CD4-positive, alpha-beta T cell treated with Interleukin-15 for 1 hour (primary cell): Measurements from ENCODE around the gene GALR2.
"Not testable (repeated sequence)": the region's sequence is repeated elsewhere in the genome, so short reads cannot be mapped to it uniquely, and the experiment has no call there.

Experiments
- DNase-seq: peaks from one replicate; pipeline ENCODE4 v3.0.0-alpha.2; 2020

The GALR2 gene

GRCh38 chr17:76074390-76075363 is at the start of gene GALR2:
GALR2 (plus strand) TSS chr17:76074781; CDS start chr17:76074884, 103 bp downstream.
- DNase-seq: no peak

GRCh38 chr17:76025294-76025693 is 49.3 kb upstream of the GALR2 start:
- DNase-seq: no peak

- no peak for DNase-seq
Measured at GRCh38 chr17:76026714-76027158, 47.8 kb upstream of the GALR2 start.

GRCh38 chr17:76027159-76027839 is 47.3 kb upstream of the GALR2 start, which contains the start of gene EVPL:
EVPL (minus strand) TSS chr17:76027306; CDS start chr17:76027198, 108 bp downstream.
- DNase-seq: no peak

- no peak for DNase-seq
Measured at GRCh38 chr17:76032073-76032779, 42.4 kb upstream of the GALR2 start.

GRCh38 chr17:76032780-76033108 is 41.8 kb upstream of the GALR2 start:
- no peak for DNase-seq

GRCh38 chr17:76033139-76033538 is 41.4 kb upstream of the GALR2 start:
- no peak for DNase-seq

GRCh38 chr17:76034428-76035350 is 39.9 kb upstream of the GALR2 start:
- no peak for DNase-seq

GRCh38 chr17:76036497-76037261 is 37.9 kb upstream of the GALR2 start:
- DNase-seq: no peak

GRCh38 chr17:76038050-76038449 is 36.5 kb upstream of the GALR2 start:
- no peak for DNase-seq

- DNase-seq: no peak
Measured at GRCh38 chr17:76039121-76039520, 35.5 kb upstream of the GALR2 start.

GRCh38 chr17:76040376-76040775 is 34.2 kb upstream of the GALR2 start:
- no peak for DNase-seq

- not testable (repeated sequence) for DNase-seq
Measured at GRCh38 chr17:76042868-76043267, 31.7 kb upstream of the GALR2 start.

- not testable (repeated sequence) for DNase-seq
Measured at GRCh38 chr17:76044475-76045007, 30.0 kb upstream of the GALR2 start.

- DNase-seq: no peak
Measured at GRCh38 chr17:76046064-76046463, 28.5 kb upstream of the GALR2 start.

- no peak for DNase-seq
Measured at GRCh38 chr17:76048025-76048605, 26.5 kb upstream of the GALR2 start.

GRCh38 chr17:76048711-76049110 is 25.9 kb upstream of the GALR2 start:
- DNase-seq: no peak

GRCh38 chr17:76049239-76049638 is 25.3 kb upstream of the GALR2 start:
- DNase-seq: no peak

- no peak for DNase-seq
Measured at GRCh38 chr17:76049836-76050537, 24.6 kb upstream of the GALR2 start.
